ENCODE data around the gene SLC37A2. TPM values are rescaled to one million over a fixed set of nuclear protein-coding genes. Genes with fewer than 3 reads are reported as not detected.

The SLC37A2 gene
- total and polyA plus RNA-seq, 2 of the 13 experiments (the other 11 are each of a cell fraction or from before 2014, with no cell fraction given), result 4.6 to 7.1 TPM

DNA sequence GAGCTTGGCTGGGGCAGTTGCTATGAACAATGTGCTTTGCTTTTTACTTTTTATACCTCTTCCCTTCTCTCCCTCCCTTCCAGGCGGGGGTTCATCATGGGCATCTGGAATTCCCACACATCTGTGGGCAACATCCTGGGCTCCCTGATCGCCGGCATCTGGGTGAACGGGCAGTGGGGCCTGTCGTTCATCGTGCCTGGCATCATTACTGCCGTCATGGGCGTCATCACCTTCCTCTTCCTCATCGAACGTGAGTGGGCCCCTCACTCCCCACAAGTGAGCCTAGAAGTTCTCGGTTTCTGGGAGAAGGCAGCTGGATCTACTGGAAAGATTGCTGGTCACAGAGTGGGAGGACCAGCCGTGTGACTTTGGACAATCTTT lies 17.4 kb downstream of the SLC37A2 start:
- no peaks in the 10 kb centered on the region for H3K79me2 ChIP-seq (ENCODE audit: insufficient read depth, low read length)
- peaks cover 26% of the 10 kb centered on the region for H3K4me1 ChIP-seq (ENCODE audit: insufficient read depth, low read length)
- ChIA-PET POLR2A (no interaction called here), CTCF (ENCODE audit: low intra/inter-chr PET ratio, low total read pairs) (no interaction called here)
- intact Hi-C loops (cut with micrococcal nuclease; ENCODE audit: unreplicated experiment) (no loop called here), in situ Hi-C loops (cut with HindIII; ENCODE audit: extremely low pct_ligation_motif_present, low pct_unique_long_range_greater_than_20kb) (no loop called here)
- H3K4me2 ChIP-seq (ENCODE audit: low read depth, low read length), result no peak overlapping the region
- H2AFZ ChIP-seq (ENCODE audit: low read length), result no peak overlapping the region
- FAIRE-seq, result no peak
- H4K20me1 ChIP-seq (ENCODE audit: insufficient read depth, low read length), result no peaks in the 10 kb centered on the region
- no peak overlapping the region for H3K4me3 ChIP-seq (replicated peaks in 1 of 3; ENCODE audit: insufficient read depth in 1 of 3, low read depth in 2 of 3, low read length in 3 of 3)
- H3K27me3 ChIP-seq (ENCODE audit: control insufficient read depth in 1 of 2, insufficient read depth in 2 of 2, low read length in 2 of 2), result no peaks in the 10 kb centered on the region
- ATAC-seq, result no peak
- H3K9ac ChIP-seq (ENCODE audit: insufficient read depth, low read depth, low read length), result no peak overlapping the region
- no peaks in the 10 kb centered on the region for H3K36me3 ChIP-seq (replicated peaks in 1 of 2; ENCODE audit: control insufficient read depth in 1 of 2, insufficient read depth in 2 of 2, low read length in 2 of 2)
- H3K27ac ChIP-seq (ENCODE audit: extremely low read length, insufficient read depth, low read length), result no peak overlapping the region
- no peaks in the 10 kb centered on the region for H3K9me3 ChIP-seq (ENCODE audit: low read length)
- WGBS (ENCODE audit: low lambda C conversion rate), result 88% methylated on average over 11 of the region's 12 CpGs
- BruUV-seq (replicated peaks), result no TSS peak
- DNase-seq (ENCODE audit: low spot score), result no peak
- TF ChIP-seq, protein P1, sequence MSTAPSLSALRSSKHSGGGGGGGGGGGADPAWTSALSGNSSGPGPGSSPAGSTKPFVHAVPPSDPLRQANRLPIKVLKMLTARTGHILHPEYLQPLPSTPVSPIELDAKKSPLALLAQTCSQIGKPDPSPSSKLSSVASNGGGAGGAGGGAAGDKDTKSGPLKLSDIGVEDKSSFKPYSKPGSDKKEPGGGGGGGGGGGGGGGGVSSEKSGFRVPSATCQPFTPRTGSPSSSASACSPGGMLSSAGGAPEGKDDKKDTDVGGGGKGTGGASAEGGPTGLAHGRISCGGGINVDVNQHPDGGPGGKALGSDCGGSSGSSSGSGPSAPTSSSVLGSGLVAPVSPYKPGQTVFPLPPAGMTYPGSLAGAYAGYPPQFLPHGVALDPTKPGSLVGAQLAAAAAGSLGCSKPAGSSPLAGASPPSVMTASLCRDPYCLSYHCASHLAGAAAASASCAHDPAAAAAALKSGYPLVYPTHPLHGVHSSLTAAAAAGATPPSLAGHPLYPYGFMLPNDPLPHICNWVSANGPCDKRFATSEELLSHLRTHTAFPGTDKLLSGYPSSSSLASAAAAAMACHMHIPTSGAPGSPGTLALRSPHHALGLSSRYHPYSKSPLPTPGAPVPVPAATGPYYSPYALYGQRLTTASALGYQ (CRISPR knock-in tag; IDR thresholded peaks at IDR 0.05), result no peak
- TF ChIP-seq CREB1 (IDR thresholded peaks at IDR 0.05) (no peak), CREB1 (CRISPR knock-in tag; IDR thresholded peaks at IDR 0.05) (no peak), GFI1 (CRISPR knock-in tag; IDR thresholded peaks at IDR 0.05; ENCODE audit: borderline replicate concordance) (no peak), ZMYM3 (CRISPR knock-in tag; IDR thresholded peaks at IDR 0.05) (no peak), EED (CRISPR knock-in tag; IDR thresholded peaks at IDR 0.05) (no peak), PHB2 (IDR thresholded peaks at IDR 0.05; ENCODE audit: partially characterized antibody) (no peak), ARID2 (CRISPR knock-in tag; IDR thresholded peaks at IDR 0.05; ENCODE audit: borderline replicate concordance) (no peak), ZNF605 (CRISPR knock-in tag; IDR thresholded peaks at IDR 0.05) (no peak), SRSF9 (IDR thresholded peaks at IDR 0.05; ENCODE audit: borderline replicate concordance, insufficient read depth, low read depth, low read length, poor library complexity, severe bottlenecking) (no peak), IRF2 (CRISPR knock-in tag; IDR thresholded peaks at IDR 0.05) (no peak), ZNF282 (IDR thresholded peaks at IDR 0.05; ENCODE audit: partially characterized antibody) (no peak), YEATS4 (CRISPR knock-in tag; IDR thresholded peaks at IDR 0.05; ENCODE audit: borderline replicate concordance) (no peak), KAT8 (CRISPR knock-in tag; IDR thresholded peaks at IDR 0.05) (no peak), PHF21A (CRISPR knock-in tag; IDR thresholded peaks at IDR 0.05) (no peak)
- TF ChIP-seq, protein P2, sequence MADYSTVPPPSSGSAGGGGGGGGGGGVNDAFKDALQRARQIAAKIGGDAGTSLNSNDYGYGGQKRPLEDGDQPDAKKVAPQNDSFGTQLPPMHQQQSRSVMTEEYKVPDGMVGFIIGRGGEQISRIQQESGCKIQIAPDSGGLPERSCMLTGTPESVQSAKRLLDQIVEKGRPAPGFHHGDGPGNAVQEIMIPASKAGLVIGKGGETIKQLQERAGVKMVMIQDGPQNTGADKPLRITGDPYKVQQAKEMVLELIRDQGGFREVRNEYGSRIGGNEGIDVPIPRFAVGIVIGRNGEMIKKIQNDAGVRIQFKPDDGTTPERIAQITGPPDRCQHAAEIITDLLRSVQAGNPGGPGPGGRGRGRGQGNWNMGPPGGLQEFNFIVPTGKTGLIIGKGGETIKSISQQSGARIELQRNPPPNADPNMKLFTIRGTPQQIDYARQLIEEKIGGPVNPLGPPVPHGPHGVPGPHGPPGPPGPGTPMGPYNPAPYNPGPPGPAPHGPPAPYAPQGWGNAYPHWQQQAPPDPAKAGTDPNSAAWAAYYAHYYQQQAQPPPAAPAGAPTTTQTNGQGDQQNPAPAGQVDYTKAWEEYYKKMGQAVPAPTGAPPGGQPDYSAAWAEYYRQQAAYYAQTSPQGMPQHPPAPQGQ (CRISPR knock-in tag; IDR thresholded peaks at IDR 0.05; ENCODE audit: borderline replicate concordance), result no peak
- TF ChIP-seq, protein P3, sequence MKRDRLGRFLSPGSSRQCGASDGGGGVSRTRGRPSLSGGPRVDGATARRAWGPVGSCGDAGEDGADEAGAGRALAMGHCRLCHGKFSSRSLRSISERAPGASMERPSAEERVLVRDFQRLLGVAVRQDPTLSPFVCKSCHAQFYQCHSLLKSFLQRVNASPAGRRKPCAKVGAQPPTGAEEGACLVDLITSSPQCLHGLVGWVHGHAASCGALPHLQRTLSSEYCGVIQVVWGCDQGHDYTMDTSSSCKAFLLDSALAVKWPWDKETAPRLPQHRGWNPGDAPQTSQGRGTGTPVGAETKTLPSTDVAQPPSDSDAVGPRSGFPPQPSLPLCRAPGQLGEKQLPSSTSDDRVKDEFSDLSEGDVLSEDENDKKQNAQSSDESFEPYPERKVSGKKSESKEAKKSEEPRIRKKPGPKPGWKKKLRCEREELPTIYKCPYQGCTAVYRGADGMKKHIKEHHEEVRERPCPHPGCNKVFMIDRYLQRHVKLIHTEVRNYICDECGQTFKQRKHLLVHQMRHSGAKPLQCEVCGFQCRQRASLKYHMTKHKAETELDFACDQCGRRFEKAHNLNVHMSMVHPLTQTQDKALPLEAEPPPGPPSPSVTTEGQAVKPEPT (CRISPR knock-in tag; IDR thresholded peaks at IDR 0.05; ENCODE audit: low read depth), result no peak
- TF ChIP-seq, protein P4, sequence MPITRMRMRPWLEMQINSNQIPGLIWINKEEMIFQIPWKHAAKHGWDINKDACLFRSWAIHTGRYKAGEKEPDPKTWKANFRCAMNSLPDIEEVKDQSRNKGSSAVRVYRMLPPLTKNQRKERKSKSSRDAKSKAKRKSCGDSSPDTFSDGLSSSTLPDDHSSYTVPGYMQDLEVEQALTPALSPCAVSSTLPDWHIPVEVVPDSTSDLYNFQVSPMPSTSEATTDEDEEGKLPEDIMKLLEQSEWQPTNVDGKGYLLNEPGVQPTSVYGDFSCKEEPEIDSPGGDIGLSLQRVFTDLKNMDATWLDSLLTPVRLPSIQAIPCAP (CRISPR knock-in tag; IDR thresholded peaks at IDR 0.05; ENCODE audit: low read depth), result no peak
